Dedifferentiated amniotic fluid mesenchymal stem cell (primary cell): ENCODE measurements around the gene NDOR1.

Experiments used
- DNase-seq: peaks from one replicate; pipeline ENCODE4 v3.0.0-alpha.2; 2016; ENCODE audit errors: extremely low spot score

Gene NDOR1

GRCh38 chr9:137198902-137199283 lies 6.6 kb upstream of the NDOR1 start:
- DNase-seq, result no peak

- DNase-seq, result no peak
Observed at GRCh38 chr9:137199411-137200121, 5.9 kb upstream of the NDOR1 start.

- peak; percentile 98 for DNase-seq
Observed at GRCh38 chr9:137200311-137201204, 4.9 kb upstream of the NDOR1 start, which contains the start of gene TPRN. Gene TPRN (minus strand): TSS chr9:137200741. CDS start chr9:137200711, 30 bp downstream.

GRCh38 chr9:137201205-137201868 lies 4.2 kb upstream of the NDOR1 start:
- no peak for DNase-seq

- DNase-seq, result no peak
Observed at GRCh38 chr9:137202966-137203365, 2.5 kb upstream of the NDOR1 start.

GRCh38 chr9:137204731-137205125 lies 772 bp upstream of the NDOR1 start:
- no peak for DNase-seq

- DNase-seq, result no peak
Observed at GRCh38 chr9:137206602-137207001, 1.1 kb downstream of the NDOR1 start.

GRCh38 chr9:137211532-137211931 lies 6.0 kb downstream of the NDOR1 start:
- no peak for DNase-seq

GRCh38 chr9:137212520-137212919 lies 7.0 kb downstream of the NDOR1 start:
- no peak for DNase-seq

- no peak for DNase-seq
Observed at GRCh38 chr9:137213160-137214060, 7.9 kb downstream of the NDOR1 start.

- no peak for DNase-seq
Observed at GRCh38 chr9:137214620-137215019, 9.1 kb downstream of the NDOR1 start.

- no peak for DNase-seq
Observed at GRCh38 chr9:137215196-137215986, 9.9 kb downstream of the NDOR1 start.

GRCh38 chr9:137216188-137216965 lies 10.9 kb downstream of the NDOR1 start:
- DNase-seq, result no peak

- no peak for DNase-seq
Observed at GRCh38 chr9:137217276-137218211, 12.0 kb downstream of the NDOR1 start.

GRCh38 chr9:137218212-137218753 lies 12.8 kb downstream of the NDOR1 start:
- no peak for DNase-seq

- no peak for DNase-seq
Observed at GRCh38 chr9:137218754-137219271, 13.3 kb downstream of the NDOR1 start.

GRCh38 chr9:137219757-137220316 lies 14.3 kb downstream of the NDOR1 start:
- DNase-seq, result no peak
